ENCODE data around the gene LCE1D.

The LCE1D gene

DNA sequence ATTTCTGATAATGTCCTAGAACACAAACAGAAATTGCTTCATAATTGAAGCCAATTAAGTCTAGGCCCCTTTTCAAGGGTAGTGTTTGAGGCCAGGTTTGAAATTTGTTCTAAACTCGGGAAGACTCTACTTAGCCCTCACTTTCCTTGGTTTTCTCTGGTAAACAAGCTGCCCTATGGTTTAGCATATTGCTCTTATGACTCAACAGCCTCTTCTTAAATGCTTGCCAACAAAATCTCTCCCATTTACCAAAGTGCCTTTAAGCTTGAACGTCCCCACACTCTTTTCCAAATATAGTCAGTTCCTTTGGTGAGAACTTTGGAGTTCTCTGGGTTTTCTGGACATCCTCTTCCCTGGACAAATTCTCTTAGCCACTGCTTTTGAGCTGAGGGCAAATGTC, 40.3 kb downstream of the LCE1D start:
- no peak for TF ChIP-seq TAF1 (IDR thresholded peaks at IDR 0.05; ENCODE audit: borderline replicate concordance, insufficient read depth, low read length)
- no peak for TF ChIP-seq FOXP2 (optimal IDR thresholded peaks at IDR 0.05; ENCODE audit: borderline replicate concordance, extremely low read depth, extremely low read length, insufficient read depth)
- TF ChIP-seq, protein P1, sequence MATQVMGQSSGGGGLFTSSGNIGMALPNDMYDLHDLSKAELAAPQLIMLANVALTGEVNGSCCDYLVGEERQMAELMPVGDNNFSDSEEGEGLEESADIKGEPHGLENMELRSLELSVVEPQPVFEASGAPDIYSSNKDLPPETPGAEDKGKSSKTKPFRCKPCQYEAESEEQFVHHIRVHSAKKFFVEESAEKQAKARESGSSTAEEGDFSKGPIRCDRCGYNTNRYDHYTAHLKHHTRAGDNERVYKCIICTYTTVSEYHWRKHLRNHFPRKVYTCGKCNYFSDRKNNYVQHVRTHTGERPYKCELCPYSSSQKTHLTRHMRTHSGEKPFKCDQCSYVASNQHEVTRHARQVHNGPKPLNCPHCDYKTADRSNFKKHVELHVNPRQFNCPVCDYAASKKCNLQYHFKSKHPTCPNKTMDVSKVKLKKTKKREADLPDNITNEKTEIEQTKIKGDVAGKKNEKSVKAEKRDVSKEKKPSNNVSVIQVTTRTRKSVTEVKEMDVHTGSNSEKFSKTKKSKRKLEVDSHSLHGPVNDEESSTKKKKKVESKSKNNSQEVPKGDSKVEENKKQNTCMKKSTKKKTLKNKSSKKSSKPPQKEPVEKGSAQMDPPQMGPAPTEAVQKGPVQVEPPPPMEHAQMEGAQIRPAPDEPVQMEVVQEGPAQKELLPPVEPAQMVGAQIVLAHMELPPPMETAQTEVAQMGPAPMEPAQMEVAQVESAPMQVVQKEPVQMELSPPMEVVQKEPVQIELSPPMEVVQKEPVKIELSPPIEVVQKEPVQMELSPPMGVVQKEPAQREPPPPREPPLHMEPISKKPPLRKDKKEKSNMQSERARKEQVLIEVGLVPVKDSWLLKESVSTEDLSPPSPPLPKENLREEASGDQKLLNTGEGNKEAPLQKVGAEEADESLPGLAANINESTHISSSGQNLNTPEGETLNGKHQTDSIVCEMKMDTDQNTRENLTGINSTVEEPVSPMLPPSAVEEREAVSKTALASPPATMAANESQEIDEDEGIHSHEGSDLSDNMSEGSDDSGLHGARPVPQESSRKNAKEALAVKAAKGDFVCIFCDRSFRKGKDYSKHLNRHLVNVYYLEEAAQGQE (IDR thresholded peaks at IDR 0.05; ENCODE audit: insufficient read depth in 1 of 2, low read depth in 2 of 2, low read length in 2 of 2): no peak
- no peak for TF ChIP-seq SIN3A (IDR thresholded peaks at IDR 0.05; ENCODE audit: borderline replicate concordance, insufficient read depth, low read length)
- no peak for TF ChIP-seq POLR2AphosphoS5 (IDR thresholded peaks at IDR 0.05; ENCODE audit: low read depth, low read length)

DNA sequence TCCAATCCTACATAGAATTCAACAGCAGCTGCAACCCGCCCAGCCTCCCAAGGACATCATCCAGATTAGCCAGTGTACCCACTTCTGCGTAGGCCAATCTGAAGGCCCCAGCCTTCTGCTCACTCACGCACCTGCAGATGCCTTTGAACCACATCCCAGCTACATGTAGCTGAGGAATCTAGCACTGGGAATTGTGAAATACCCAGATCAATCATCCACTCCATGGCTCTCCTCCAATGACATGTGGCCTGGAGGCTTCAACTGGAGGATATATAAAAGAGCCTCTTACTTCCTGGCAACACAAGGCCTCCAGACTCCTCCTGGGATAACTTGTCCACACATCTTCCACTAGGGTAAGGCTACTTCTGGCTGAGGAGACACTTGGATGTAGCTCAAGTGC, 46.0 kb downstream of the LCE1D start, which contains the start of gene LCE6A:
Gene LCE6A, plus strand, starts transcription at position 301 of the 400 bp plus-strand sequence. CDS start 665 bp downstream, outside the sequence.
- TF ChIP-seq TAF1 (IDR thresholded peaks at IDR 0.05; ENCODE audit: borderline replicate concordance, insufficient read depth, low read length): no peak
- TF ChIP-seq, protein P1 (IDR thresholded peaks at IDR 0.05; ENCODE audit: insufficient read depth in 1 of 2, low read depth in 2 of 2, low read length in 2 of 2): no peak
- no peak for TF ChIP-seq POLR2AphosphoS5 (IDR thresholded peaks at IDR 0.05; ENCODE audit: low read depth, low read length)
- no peak for TF ChIP-seq FOXP2 (optimal IDR thresholded peaks at IDR 0.05; ENCODE audit: borderline replicate concordance, extremely low read depth, extremely low read length, insufficient read depth)

Data from PFSK-1 (cell line).